Liver (tissue), 3 donors: ENCODE results near the gene SMPD4.
"Not testable (repeated sequence)": the region's sequence is repeated elsewhere in the genome, so short reads cannot be mapped to it uniquely, and the experiment has no call there.

Experiments used
- ATF3 ChIP-seq: IDR thresholded peaks from 2 replicates; pipeline ENCODE4 v1.6.1; 2016; ENCODE audit warnings: antibody characterized with exemption
- GABPA ChIP-seq, 2 donors: IDR thresholded peaks in 1 of 2; conservative IDR thresholded peaks in 1 of 2; 2 replicates each; pipeline ENCODE4 v1.6.1; 2016; ENCODE audit warnings: antibody characterized with exemption in 2 of 2, mild to moderate bottlenecking in 1 of 2, moderate library complexity in 1 of 2
- HNF4A ChIP-seq, 2 donors: conservative IDR thresholded peaks; 2 replicates each; pipeline ENCODE4 v1.6.1; 2016; ENCODE audit warnings: antibody characterized with exemption in 2 of 2, mild to moderate bottlenecking in 2 of 2
- HNF4G ChIP-seq: IDR thresholded peaks from 2 replicates; pipeline ENCODE4 v1.6.1; 2016; ENCODE audit warnings: antibody characterized with exemption
- JUND ChIP-seq, 2 donors: IDR thresholded peaks; 2 replicates each; pipeline ENCODE4 v1.6.1; 2016; ENCODE audit warnings: antibody characterized with exemption in 2 of 2
- RAD21 ChIP-seq, 2 donors: IDR thresholded peaks; 2 replicates each; pipeline ENCODE4 v1.6.1; 2016; ENCODE audit warnings: antibody characterized with exemption in 2 of 2, mild to moderate bottlenecking in 2 of 2
- REST ChIP-seq: IDR thresholded peaks from 2 replicates; pipeline ENCODE4 v1.6.1; 2016; ENCODE audit warnings: antibody characterized with exemption, mild to moderate bottlenecking
- RXRA ChIP-seq, 2 donors: IDR thresholded peaks; 2 replicates each; pipeline ENCODE4 v1.6.1; 2017 to 2018; ENCODE audit warnings: antibody characterized with exemption in 2 of 2, mild to moderate bottlenecking in 1 of 2
- SP1 ChIP-seq: IDR thresholded peaks from 2 replicates; pipeline ENCODE4 v1.6.1; 2018; ENCODE audit warnings: antibody characterized with exemption, mild to moderate bottlenecking
- TAF1 ChIP-seq: conservative IDR thresholded peaks from 2 replicates; pipeline ENCODE4 v1.6.1; 2016; ENCODE audit warnings: antibody characterized with exemption, mild to moderate bottlenecking
- YY1 ChIP-seq: IDR thresholded peaks from 2 replicates; pipeline ENCODE4 v1.6.1; 2016; ENCODE audit warnings: antibody characterized with exemption, mild to moderate bottlenecking
- TF ChIP-seq, protein P1 (sequence below): IDR thresholded peaks from 2 replicates; pipeline ENCODE4 v1.6.1; 2016; ENCODE audit warnings: antibody characterized with exemption
- TF ChIP-seq, protein P2 (sequence below): fragments of 150-350 bp; IDR thresholded peaks from 2 replicates; pipeline ENCODE4 v1.5.1; 2017; ENCODE audit warnings: improper control_type of control experiment, low read depth, low read length; ENCODE audit not compliant: missing input control
- TF ChIP-seq, protein P3 (sequence below): IDR thresholded peaks from 2 replicates; pipeline ENCODE4 v1.6.1; 2016; ENCODE audit warnings: antibody characterized with exemption
- donor health status: healthy.
- donor health status: healthy.

DNA sequence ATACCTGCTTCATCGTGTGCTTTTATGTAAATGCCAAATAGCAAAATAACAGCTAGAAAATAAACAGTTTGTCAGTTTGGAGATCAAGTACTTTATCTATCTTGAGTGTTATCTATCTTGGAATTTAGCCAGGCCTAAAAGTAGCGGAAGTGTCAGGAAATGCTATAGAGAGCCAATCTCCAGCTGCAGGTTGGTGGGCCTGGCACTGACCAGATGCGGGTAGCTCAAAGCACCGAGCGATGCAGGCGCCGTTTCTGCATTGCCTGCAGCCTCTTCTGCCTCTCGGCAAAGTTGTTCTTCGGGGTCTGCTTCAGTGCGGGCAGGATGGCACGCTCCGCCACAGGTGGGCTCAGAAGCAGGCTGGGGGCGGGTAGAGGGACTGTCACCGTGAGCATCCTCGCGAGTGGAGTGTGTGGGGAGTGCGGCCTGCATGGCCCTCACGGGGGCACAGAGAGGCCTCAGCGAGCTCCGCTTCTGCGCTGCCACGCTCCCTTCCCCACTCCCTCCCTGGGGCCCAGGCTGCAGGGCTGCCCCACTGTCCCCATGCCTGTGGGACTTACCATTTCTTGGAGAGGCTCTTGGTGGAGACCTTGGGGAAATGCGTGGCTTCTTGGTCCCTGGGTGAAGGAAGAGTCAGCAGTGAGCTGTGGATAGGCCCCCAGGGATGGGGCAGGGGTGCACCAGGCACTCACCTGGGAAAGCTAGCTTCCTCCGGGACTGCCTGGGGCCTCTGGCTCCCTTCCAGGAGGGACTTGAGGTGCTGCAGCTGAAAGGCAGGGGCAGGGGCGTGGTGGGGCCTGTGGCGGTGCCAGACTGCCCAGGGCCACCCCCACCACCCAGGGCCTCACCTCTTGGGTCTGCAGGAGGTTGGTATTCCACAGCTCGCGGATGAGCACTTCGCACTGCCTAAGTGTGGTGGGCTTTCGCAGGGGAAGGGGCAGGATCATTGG lies 41.8 kb downstream of the SMPD4 start:
- TF ChIP-seq, protein P1, sequence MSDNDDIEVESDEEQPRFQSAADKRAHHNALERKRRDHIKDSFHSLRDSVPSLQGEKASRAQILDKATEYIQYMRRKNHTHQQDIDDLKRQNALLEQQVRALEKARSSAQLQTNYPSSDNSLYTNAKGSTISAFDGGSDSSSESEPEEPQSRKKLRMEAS: not testable (repeated sequence)
- TF ChIP-seq, protein P2, sequence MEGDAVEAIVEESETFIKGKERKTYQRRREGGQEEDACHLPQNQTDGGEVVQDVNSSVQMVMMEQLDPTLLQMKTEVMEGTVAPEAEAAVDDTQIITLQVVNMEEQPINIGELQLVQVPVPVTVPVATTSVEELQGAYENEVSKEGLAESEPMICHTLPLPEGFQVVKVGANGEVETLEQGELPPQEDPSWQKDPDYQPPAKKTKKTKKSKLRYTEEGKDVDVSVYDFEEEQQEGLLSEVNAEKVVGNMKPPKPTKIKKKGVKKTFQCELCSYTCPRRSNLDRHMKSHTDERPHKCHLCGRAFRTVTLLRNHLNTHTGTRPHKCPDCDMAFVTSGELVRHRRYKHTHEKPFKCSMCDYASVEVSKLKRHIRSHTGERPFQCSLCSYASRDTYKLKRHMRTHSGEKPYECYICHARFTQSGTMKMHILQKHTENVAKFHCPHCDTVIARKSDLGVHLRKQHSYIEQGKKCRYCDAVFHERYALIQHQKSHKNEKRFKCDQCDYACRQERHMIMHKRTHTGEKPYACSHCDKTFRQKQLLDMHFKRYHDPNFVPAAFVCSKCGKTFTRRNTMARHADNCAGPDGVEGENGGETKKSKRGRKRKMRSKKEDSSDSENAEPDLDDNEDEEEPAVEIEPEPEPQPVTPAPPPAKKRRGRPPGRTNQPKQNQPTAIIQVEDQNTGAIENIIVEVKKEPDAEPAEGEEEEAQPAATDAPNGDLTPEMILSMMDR: not testable (repeated sequence)
- not testable (repeated sequence) for TF ChIP-seq TAF1; JUND (IDR thresholded peaks at IDR 0.05); SP1; REST; RAD21 (IDR thresholded peaks at IDR 0.05); YY1; GABPA (IDR thresholded peaks at IDR 0.05 in 1 of 2, conservative IDR thresholded peaks at IDR 0.05 in 1 of 2); HNF4A (conservative IDR thresholded peaks at IDR 0.05); RXRA (IDR thresholded peaks at IDR 0.05); ATF3; HNF4G
- TF ChIP-seq, protein P3, sequence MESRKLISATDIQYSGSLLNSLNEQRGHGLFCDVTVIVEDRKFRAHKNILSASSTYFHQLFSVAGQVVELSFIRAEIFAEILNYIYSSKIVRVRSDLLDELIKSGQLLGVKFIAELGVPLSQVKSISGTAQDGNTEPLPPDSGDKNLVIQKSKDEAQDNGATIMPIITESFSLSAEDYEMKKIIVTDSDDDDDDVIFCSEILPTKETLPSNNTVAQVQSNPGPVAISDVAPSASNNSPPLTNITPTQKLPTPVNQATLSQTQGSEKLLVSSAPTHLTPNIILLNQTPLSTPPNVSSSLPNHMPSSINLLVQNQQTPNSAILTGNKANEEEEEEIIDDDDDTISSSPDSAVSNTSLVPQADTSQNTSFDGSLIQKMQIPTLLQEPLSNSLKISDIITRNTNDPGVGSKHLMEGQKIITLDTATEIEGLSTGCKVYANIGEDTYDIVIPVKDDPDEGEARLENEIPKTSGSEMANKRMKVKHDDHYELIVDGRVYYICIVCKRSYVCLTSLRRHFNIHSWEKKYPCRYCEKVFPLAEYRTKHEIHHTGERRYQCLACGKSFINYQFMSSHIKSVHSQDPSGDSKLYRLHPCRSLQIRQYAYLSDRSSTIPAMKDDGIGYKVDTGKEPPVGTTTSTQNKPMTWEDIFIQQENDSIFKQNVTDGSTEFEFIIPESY: not testable (repeated sequence)
